RKO (cell line): ENCODE measurements around the gene ZNF358.

Experiments used
- DNase-seq: peaks from one replicate; pipeline ENCODE4 v3.0.0-alpha.2; 2016; ENCODE audit warnings: low spot score

The ZNF358 gene

GRCh38 chr19:7520131-7521051, 4.5 kb downstream of the ZNF358 start:
- no peak for DNase-seq

GRCh38 chr19:7521551-7522071, 5.7 kb downstream of the ZNF358 start:
- no peak for DNase-seq

DNA sequence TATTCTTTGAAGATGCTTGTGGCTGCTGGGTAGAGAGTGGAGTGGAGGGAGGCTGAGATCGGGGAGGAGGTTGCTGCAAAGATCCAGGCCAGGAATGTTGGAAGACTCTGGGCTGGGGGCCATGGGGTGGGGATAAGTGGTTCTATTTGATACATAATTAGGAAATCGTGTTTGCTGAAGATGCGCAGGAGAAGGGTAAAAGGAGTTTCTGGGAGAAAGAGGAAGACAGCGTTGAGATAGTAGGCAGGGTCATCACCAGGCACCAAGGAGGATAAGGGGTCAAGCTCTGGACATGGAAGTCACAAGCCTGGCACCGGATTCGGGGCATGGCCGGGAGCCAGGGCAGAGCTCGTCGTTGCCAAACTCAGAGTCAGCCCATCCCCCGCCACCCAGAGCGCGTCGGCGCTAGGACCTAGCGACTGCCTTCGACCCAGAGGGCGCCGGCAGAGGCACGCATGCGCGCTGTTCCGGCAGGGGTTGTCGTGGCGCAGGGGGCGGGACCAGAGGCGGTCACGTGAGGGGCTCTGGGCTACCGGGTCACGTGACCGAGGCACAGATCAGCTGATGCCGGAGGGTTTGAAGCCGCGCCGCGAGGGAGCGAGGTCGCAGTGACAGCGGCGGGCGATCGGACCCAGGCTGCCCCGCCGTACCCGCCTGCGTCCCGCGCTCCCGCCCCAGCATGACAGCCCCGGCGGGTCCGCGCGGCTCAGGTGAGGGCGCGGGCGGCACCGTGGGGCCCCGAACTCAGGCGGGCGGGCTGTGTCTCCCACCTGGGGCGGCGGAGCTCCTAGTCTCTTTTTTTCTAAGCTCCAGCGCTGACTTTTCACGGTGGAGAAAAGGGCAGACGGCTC, 6.4 kb downstream of the ZNF358 start, which contains the start of gene MCOLN1:
TSS of gene MCOLN1 (plus strand) at position 553 of the 851 bp plus-strand sequence. CDS start at position 680, 127 bp downstream.
- DNase-seq, result peak; percentile 97

GRCh38 chr19:7522923-7523667, 7.2 kb downstream of the ZNF358 start:
- peak; percentile 47 for DNase-seq

- no peak for DNase-seq
These were observed 8.6 kb downstream of the ZNF358 start for GRCh38 chr19:7524523-7524922.

GRCh38 chr19:7524992-7525739, 9.3 kb downstream of the ZNF358 start:
- no peak for DNase-seq

DNA sequence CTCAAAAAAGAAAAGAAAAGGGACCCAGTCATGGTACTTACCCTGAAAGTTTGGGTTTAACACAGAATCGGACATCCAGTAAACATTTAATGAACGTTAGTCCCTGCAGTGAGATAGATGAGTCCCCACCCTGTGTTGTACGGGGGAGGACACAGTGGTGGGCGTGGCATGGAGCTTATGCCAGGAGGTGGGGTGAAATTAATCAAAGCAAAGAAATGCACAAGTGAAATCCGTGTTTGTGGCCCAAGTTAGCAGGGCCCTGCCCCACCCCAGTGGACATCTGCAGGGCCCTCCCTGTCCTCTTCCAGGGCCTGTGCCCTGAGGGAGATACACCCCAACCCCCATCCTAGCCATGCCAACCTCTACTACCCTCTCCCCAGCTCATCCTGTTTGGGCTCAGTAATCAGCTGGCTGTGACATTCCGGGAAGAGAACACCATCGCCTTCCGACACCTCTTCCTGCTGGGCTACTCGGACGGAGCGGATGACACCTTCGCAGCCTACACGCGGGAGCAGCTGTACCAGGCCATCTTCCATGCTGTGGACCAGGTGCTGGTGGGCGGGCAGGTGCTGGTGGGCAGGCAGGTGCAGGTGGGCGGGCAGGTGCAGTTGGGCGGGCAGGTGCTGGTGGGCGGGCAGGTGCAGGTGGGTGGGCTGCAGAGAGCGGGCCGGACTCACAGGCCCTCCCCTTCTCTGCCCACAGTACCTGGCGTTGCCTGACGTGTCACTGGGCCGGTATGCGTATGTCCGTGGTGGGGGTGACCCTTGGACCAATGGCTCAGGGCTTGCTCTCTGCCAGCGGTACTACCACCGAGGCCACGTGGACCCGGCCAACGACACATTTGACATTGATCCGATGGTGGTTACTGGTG, 10.4 kb downstream of the ZNF358 start:
- DNase-seq, result no peak

DNA sequence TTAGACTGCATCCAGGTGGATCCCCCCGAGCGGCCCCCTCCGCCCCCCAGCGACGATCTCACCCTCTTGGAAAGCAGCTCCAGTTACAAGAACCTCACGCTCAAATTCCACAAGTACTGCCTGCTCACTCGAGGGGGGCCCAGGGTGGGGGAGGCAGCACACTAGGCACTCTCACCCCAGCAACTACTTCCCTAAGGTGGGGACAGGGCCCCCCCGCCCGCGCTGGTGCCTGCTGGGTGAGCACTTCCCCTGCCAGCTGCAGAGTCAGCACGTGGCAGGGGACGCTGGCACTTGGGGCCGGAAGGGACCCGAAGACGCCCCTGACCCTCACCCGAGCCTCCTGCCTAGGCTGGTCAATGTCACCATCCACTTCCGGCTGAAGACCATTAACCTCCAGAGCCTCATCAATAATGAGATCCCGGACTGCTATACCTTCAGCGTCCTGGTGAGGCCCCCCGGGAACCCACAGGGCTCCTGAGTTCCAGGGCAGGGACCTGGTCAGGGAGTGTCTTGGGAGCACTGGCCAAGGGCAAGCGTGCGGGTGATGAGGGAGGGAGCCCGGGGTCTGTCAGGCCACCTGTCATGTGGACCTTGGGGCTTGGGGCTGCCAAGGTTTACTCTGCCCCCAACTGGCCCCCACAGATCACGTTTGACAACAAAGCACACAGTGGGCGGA, 11.8 kb downstream of the ZNF358 start:
- no peak for DNase-seq

DNA sequence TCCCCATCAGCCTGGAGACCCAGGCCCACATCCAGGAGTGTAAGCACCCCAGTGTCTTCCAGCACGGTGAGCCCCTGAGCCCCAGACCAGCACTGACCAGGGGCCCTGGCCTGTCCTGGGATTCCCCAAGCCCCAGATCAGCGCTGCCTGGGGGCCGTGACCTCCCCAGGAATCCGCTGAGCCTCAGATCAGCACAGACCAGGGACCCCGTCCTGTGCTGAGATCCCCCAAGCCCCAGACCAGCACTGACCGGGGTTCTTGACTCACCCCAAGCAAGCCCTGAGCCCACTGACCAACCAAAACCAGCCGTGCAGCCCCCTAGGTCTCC, 12.3 kb downstream of the ZNF358 start:
- DNase-seq, result no peak

DNA sequence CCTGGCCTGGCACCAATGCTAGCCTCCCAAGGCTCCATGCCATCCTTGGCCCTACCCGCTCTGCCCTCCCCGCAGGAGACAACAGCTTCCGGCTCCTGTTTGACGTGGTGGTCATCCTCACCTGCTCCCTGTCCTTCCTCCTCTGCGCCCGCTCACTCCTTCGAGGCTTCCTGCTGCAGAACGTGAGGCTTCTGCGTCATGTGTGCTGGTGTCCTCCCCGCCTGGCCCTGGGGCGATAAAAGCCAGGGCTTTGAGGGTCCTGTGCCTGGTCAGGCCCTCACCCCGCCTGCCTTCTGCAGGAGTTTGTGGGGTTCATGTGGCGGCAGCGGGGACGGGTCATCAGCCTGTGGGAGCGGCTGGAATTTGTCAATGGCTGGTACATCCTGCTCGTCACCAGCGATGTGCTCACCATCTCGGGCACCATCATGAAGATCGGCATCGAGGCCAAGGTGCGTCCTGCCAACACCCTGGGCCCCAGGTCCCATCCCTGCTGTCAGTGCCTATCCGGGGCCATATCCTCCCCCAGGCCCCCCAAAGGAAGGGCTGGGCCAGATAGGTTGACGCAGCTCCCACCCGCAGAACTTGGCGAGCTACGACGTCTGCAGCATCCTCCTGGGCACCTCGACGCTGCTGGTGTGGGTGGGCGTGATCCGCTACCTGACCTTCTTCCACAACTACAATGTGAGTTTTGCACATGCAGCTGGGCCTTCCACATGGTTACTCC, 12.8 kb downstream of the ZNF358 start:
- DNase-seq, result no peak

GRCh38 chr19:7529246-7529600, 13.3 kb downstream of the ZNF358 start:
- DNase-seq, result no peak

GRCh38 chr19:7529610-7530490, 13.9 kb downstream of the ZNF358 start:
- DNase-seq, result no peak

- DNase-seq, result no peak
These were observed 17.5 kb downstream of the ZNF358 start for GRCh38 chr19:7533281-7533885.

DNA sequence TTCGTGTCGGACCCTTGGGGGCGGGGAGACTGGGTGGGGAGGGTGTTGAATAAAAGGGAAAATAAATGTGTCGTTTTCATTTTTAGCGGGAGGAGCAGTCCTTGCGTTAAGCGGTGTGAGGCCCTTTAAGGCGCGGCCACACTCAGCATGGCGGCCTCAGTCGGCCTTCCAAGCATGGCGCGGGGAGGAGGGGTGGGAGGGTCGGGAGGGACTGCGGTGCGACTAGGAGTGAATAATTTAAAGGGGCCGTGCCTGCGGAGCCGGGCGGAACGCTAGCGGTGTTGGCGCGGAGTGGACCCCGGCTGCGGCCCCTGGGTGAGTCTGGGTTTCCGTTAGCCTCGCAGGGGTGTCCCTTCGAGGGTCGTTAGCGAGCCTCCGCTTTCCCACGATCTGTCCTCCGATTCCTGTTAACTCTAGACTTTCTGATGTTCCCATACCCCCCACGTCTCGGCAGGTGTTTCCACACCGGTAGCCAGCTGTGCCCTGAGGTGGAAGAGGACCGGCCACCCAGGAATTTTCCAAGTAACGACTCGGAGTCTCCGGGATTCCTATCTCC, 18.1 kb downstream of the ZNF358 start:
- DNase-seq, result peak; percentile 85

GRCh38 chr19:7534531-7535046, 18.7 kb downstream of the ZNF358 start:
- peak; percentile 90 for DNase-seq

GRCh38 chr19:7535047-7535997, 19.4 kb downstream of the ZNF358 start, which contains the start of gene PNPLA6:
PNPLA6 (plus strand) TSS chr19:7535717; CDS start chr19:7535789, 72 bp downstream.
- peak; percentile 94 for DNase-seq
